Kidney epithelial cell (primary cell): ENCODE data around the gene TNFRSF25. TPM values are rescaled to one million over a fixed set of nuclear protein-coding genes. Genes with fewer than 3 reads are reported as not detected.

Experiments used
- DNase-seq: peaks from one replicate; pipeline ENCODE4 v3.0.0-alpha.2; 2010; ENCODE audit warnings: low read depth
- H3K27me3 ChIP-seq: 2 replicates; pipeline ENCODE4 v1.6.0; 2011; ENCODE audit warnings: low read length; ENCODE audit not compliant: control insufficient read depth, insufficient read depth
- H3K36me3 ChIP-seq: 2 replicates; pipeline ENCODE4 v1.5.1; 2011; ENCODE audit warnings: low read length; ENCODE audit not compliant: control insufficient read depth, insufficient read depth
- H3K4me3 ChIP-seq: 2 replicates; pipeline ENCODE4 v1.5.1; 2011; ENCODE audit warnings: low read depth, mild to moderate bottlenecking, control low read depth, low read length
- total RNA-seq: library from RNA; depleted of rRNA; stranded (reverse); fragments of >200 nt; gene quantifications from 2 replicates; pipeline ENCODE4 v1.2.3, GENCODE V29; 2015
- TF ChIP-seq, protein P1 (sequence below): IDR thresholded peaks from 2 replicates; pipeline ENCODE4 v1.5.1; 2011; ENCODE audit warnings: mild to moderate bottlenecking, moderate library complexity, low read length, control low read depth, inconsistent platforms; ENCODE audit not compliant: insufficient read depth, poor library complexity, severe bottlenecking

Gene TNFRSF25
- total RNA-seq, 1 donor from 2014 or later: 20.2 TPM

DNA sequence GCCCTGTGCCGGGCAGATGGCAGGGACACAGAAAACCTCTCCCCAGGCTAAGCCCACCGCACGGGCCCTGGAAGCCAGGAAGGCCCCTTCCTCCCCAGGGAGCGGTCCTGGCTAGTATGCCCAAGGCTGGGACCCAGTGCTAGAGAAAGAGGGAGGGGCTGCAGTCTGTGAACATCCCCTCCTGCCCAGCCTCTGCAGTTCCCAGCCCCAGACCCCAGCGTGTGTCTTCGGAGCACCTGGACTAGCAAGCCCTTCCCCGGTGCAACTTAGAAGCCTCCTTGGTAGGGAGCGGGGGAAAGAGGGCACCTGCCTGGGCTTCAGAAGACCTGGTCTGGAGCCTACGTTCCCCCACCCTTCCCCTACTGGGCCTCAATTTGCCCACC is 23.4 kb upstream of the TNFRSF25 start:
- no peak for DNase-seq
- Histone ChIP-seq H3K36me3 (no peaks in the 10 kb centered on the region), H3K4me3 (no peak overlapping the region), H3K27me3 (no peaks in the 10 kb centered on the region)
- TF ChIP-seq, protein P1, sequence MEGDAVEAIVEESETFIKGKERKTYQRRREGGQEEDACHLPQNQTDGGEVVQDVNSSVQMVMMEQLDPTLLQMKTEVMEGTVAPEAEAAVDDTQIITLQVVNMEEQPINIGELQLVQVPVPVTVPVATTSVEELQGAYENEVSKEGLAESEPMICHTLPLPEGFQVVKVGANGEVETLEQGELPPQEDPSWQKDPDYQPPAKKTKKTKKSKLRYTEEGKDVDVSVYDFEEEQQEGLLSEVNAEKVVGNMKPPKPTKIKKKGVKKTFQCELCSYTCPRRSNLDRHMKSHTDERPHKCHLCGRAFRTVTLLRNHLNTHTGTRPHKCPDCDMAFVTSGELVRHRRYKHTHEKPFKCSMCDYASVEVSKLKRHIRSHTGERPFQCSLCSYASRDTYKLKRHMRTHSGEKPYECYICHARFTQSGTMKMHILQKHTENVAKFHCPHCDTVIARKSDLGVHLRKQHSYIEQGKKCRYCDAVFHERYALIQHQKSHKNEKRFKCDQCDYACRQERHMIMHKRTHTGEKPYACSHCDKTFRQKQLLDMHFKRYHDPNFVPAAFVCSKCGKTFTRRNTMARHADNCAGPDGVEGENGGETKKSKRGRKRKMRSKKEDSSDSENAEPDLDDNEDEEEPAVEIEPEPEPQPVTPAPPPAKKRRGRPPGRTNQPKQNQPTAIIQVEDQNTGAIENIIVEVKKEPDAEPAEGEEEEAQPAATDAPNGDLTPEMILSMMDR: no peak

DNA sequence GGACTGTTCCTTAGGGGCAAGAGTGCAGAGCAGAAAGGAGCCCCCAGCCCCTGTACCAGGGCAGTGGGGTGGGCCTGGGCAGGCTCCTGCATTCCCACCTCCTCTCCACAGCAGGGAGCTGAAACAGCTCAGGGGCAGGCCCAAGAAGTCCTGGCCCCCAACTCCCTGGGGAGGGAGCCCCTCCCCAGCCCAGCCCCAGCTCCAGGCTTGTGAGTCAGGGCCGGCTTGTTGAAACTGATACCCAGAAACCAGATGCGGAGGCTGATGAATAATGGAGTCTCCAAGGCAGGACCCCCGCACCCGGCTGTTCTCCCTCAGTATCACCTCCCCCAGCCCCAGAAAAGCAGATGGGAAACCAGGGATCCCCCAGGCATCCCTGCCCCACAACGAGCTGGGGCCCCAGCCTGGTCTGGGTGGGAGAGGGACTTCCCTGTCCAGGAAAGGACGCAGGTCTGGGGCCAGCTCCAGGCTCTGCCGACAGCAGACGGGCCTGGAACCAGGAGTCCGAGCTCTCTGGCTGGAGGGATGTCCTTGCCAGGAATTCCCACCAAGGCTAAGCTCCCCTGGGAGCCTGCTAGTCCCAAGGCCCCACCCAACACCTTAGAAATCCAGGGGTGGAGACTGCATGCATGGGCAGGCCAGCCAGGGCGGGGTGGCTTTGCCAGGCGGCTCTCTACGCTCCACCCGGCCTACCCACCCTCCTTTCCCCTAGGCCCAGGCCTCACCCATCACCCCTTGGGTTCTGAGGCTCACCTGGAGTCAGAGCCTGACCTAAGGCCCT is 22.8 kb upstream of the TNFRSF25 start:
- H3K36me3 ChIP-seq: no peaks in the 10 kb centered on the region
- no peaks in the 10 kb centered on the region for H3K27me3 ChIP-seq
- TF ChIP-seq, protein P1: no peak
- DNase-seq: no peak
- H3K4me3 ChIP-seq: no peak overlapping the region

DNA sequence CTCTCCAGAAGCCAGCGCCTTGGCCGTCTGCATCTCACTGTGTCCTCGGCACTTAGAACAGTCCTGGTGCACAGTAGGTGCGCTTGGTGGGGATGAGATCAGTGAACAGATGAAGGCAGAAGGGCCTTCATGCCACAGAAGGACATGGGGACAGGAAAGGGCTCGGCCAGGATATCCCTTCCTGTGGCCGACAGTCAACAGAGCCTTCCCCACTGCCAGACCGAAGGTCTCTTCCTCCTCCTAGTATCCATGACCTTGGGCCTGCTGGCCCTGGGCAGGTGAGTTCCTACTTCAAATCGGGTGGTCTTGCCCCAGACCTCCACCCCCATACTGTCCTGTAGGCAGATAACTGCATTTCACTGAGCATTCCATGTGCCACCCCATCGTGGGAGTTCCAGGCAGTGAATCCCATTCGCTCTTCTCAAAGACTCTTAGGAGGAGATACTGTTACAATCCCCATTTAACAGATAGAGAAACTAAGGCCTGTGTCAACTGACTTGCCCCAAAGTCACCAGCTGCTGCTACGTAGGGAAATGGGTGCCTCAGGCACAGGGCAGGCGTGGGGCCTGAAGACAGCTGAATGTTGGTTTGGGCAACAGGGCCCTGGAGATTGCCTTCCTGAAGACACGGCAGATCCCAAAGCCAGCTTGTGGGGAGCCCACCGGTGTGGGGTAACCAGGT is 22.0 kb upstream of the TNFRSF25 start:
- TF ChIP-seq, protein P1: no peak
- DNase-seq: no peak
- no peaks in the 10 kb centered on the region for H3K27me3 ChIP-seq
- no peaks in the 10 kb centered on the region for H3K36me3 ChIP-seq
- no peak overlapping the region for H3K4me3 ChIP-seq

DNA sequence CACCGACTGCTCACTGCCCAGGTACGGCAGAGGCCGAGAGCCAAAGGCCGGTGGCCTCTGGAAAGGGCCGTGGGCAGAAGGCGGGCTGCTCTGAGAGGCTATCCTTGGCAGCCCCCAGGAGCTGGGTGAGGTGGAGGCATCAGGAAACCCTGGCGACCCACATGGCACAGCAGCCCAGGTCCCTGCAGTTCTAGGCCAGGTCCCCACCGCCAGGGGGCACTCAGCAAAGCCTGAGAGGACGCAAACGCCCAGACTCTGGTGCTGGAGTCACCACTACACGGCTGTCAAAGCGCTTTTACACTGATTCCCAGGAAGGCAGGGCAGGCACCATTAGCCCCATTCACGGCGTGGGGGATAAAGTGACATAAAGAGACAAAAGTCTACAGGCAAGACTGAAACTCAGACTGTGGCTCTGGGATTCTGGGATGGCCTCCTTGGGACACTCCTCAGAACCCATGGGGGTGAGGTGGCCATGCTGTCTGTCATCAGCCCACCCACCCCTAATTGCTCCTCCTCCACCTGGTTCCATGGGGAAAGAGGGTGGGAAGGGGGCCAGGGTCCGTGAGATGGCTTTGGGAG is 20.5 kb upstream of the TNFRSF25 start:
- no peak overlapping the region for H3K4me3 ChIP-seq
- H3K36me3 ChIP-seq: no peaks in the 10 kb centered on the region
- TF ChIP-seq, protein P1: peak; percentile 99
- no peaks in the 10 kb centered on the region for H3K27me3 ChIP-seq
- peak; percentile 44 for DNase-seq

DNA sequence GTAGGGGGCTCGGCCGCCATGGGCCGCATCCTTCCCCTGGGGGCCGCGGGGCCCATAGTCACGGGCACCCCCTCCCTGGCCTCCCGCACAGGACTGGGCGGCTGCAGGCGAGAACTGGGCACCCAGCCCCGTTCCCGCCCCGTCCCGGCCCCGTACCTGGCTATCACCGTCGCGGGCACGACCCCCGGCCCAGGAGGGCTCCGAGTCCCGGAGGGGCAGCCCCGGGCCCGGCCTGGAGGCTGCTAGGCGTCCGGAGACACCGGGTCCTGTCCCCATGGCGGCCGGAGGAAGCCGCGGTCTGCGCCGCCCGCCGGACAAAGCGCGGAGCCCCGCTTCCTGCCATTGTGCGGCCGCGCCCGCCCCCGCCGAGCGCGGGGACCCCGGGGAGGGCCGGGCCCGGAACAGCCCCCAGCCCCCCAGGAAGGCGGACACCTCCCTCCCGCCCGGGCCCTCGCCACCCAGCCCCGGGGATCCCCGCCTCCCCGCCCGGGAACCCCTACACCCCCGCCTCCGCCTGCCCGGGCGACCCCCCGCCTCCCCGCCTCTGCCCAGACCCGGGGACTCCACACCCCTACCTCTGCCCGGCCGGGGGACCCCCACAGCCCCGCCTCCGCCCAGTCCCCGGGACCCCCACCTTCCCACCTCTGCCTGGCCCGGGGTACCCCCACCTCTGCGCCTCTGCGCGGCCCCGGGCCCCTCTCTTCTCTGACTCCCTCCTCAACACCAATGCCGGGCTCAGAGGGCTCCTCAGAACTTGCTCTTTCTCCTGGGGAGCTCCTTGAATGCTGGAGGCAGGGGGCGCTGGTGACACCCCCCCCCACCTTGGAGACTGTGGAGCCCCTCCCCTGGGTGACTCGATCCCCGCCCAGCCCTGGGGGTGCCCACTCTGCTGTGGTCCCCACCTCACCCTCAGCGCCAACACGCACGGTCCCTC is 19.5 kb upstream of the TNFRSF25 start:
- TF ChIP-seq, protein P1: peak; percentile 27
- no peaks in the 10 kb centered on the region for H3K27me3 ChIP-seq
- no peaks in the 10 kb centered on the region for H3K36me3 ChIP-seq
- no peak for DNase-seq
- peak overlapping the region; percentile 65 for H3K4me3 ChIP-seq
